GM04503 (cell line): Measurements from ENCODE around the gene ADCY1.

Experiments
- DNase-seq: peaks from one replicate; pipeline ENCODE4 v3.0.0-alpha.2; 2012; ENCODE audit warnings: low read depth

Gene ADCY1

GRCh38 chr7:45593121-45593541, 19.0 kb downstream of the ADCY1 start:
- no peak for DNase-seq

- no peak for DNase-seq
Observed at GRCh38 chr7:45593877-45594276, 19.7 kb downstream of the ADCY1 start.

GRCh38 chr7:45594745-45595535, 20.8 kb downstream of the ADCY1 start:
- DNase-seq = no peak

- DNase-seq = no peak
Observed at GRCh38 chr7:45595809-45596664, 21.9 kb downstream of the ADCY1 start.

GRCh38 chr7:45596665-45597095, 22.5 kb downstream of the ADCY1 start:
- no peak for DNase-seq

GRCh38 chr7:45597286-45597984, 23.3 kb downstream of the ADCY1 start:
- DNase-seq = no peak

- no peak for DNase-seq
Observed at GRCh38 chr7:45598886-45599520, 24.8 kb downstream of the ADCY1 start.

GRCh38 chr7:45599851-45600706, 25.9 kb downstream of the ADCY1 start:
- no peak for DNase-seq

- no peak for DNase-seq
Observed at GRCh38 chr7:45601094-45601493, 26.9 kb downstream of the ADCY1 start.

- DNase-seq = no peak
Observed at GRCh38 chr7:45601816-45602540, 27.8 kb downstream of the ADCY1 start.

- DNase-seq = no peak
Observed at GRCh38 chr7:45606050-45606449, 31.9 kb downstream of the ADCY1 start.

- DNase-seq = no peak
Observed at GRCh38 chr7:45606931-45607330, 32.8 kb downstream of the ADCY1 start.

GRCh38 chr7:45609180-45609579, 35.0 kb downstream of the ADCY1 start:
- no peak for DNase-seq

- no peak for DNase-seq
Observed at GRCh38 chr7:45610019-45610418, 35.9 kb downstream of the ADCY1 start.

- no peak for DNase-seq
Observed at GRCh38 chr7:45610660-45611299, 36.6 kb downstream of the ADCY1 start.

GRCh38 chr7:45617166-45617565, 43.0 kb downstream of the ADCY1 start:
- no peak for DNase-seq

- DNase-seq = no peak
Observed at GRCh38 chr7:45622058-45622457, 47.9 kb downstream of the ADCY1 start.

- no peak for DNase-seq
Observed at GRCh38 chr7:45623157-45623556, 49.0 kb downstream of the ADCY1 start.

- DNase-seq = no peak
Observed at GRCh38 chr7:45623740-45624391, 49.7 kb downstream of the ADCY1 start.
